PC-9 (cell line): ENCODE results near the gene ICOSLG. TPM values are rescaled to one million over a fixed set of nuclear protein-coding genes. Genes with fewer than 3 reads are reported as not detected.

Experiments used
- BruUV-seq: library from RNA; stranded (reverse); fragments of 400-500 nt; replicated peaks from 2 replicates; lab custom pipeline; 2021; lab: Mats Ljungman, UMichigan
- CTCF ChIA-PET: fragments of 300-600 bp; sonication (Branson Sonifier 250); formaldehyde crosslinking; loops from one replicate; lab custom pipeline; 2022; ENCODE audit warnings: antibody characterized with exemption; lab: Charles Lee
- POLR2A ChIA-PET: fragments of 300-600 bp; sonication (Branson Sonifier 250); formaldehyde crosslinking; loops from one replicate; lab custom pipeline; 2022; ENCODE audit warnings: antibody characterized with exemption; ENCODE audit not compliant: unreplicated experiment; lab: Charles Lee
- DNase-seq, 2 experiments: peaks; one replicate each; pipeline versions ENCODE4 v3.0.0 to v3.0.0-alpha.2; 2015 to 2022; ENCODE audit warnings: mixed read lengths in 1 of 2
- H2AFZ ChIP-seq: fragments of 200-600 bp; sonication (generic); 2 replicates; pipeline ENCODE4 v1.8.1; 2017; ENCODE audit warnings: antibody characterized with exemption
- H3F3A ChIP-seq: fragments of 200-600 bp; sonication (generic); 2 replicates; pipeline ENCODE4 v1.8.1; 2017; ENCODE audit warnings: antibody characterized with exemption, mild to moderate bottlenecking, low read depth; ENCODE audit not compliant: insufficient read depth
- H3K27ac ChIP-seq: fragments of 200-600 bp; sonication (generic); 2 replicates; pipeline ENCODE4 v1.6.1; 2016; ENCODE audit warnings: mixed run types
- H3K27me3 ChIP-seq: fragments of 200-600 bp; sonication (generic); 2 replicates; pipeline ENCODE4 v1.6.1; 2016; ENCODE audit warnings: low read depth, mixed run types; ENCODE audit not compliant: insufficient read depth
- H3K36me3 ChIP-seq: fragments of 200-600 bp; sonication (generic); 2 replicates; pipeline ENCODE4 v1.6.1; 2016; ENCODE audit warnings: low read depth, mixed run types
- H3K4me1 ChIP-seq: fragments of 200-600 bp; sonication (generic); replicated peaks from 2 replicates; pipeline ENCODE4 v1.6.1; 2016; ENCODE audit warnings: mixed run types; ENCODE audit not compliant: insufficient read depth
- H3K4me2 ChIP-seq: fragments of 200-600 bp; sonication (generic); 2 replicates; pipeline ENCODE4 v1.6.1; 2017; ENCODE audit warnings: mixed run types
- H3K4me3 ChIP-seq: fragments of 200-600 bp; sonication (generic); 2 replicates; pipeline ENCODE4 v1.6.1; 2016; ENCODE audit warnings: mixed run types
- H3K79me2 ChIP-seq: fragments of 200-600 bp; sonication (generic); 2 replicates; pipeline ENCODE4 v1.6.1; 2017; ENCODE audit warnings: low read depth, mixed run types
- H3K9me2 ChIP-seq: fragments of 200-600 bp; sonication (generic); 2 replicates; pipeline ENCODE4 v1.8.1; 2017; ENCODE audit warnings: mild to moderate bottlenecking; ENCODE audit not compliant: insufficient read depth
- H3K9me3 ChIP-seq: fragments of 200-600 bp; sonication (generic); 2 replicates; pipeline ENCODE4 v1.8.1; 2016; ENCODE audit warnings: low read depth; ENCODE audit not compliant: insufficient read depth
- H4K20me1 ChIP-seq: fragments of 200-600 bp; sonication (generic); 2 replicates; pipeline ENCODE4 v1.8.1; 2017; ENCODE audit not compliant: insufficient read depth
- EZH2 ChIP-seq: fragments of 200-600 bp; sonication (generic); IDR thresholded peaks from 2 replicates; pipeline ENCODE4 v1.8.0; 2017; ENCODE audit warnings: antibody characterized with exemption, low read depth
- intact Hi-C: fragments of 100-400 bp; cut with micrococcal nuclease; formaldehyde crosslinking; loops from one replicate; pipeline ENCODE4 v1.10.0; 2022; ENCODE audit not compliant: unreplicated experiment
- total RNA-seq: library from RNA; stranded (reverse); gene quantifications from 2 replicates; pipeline ENCODE4 v1.2.3, GENCODE V29; 2021
- TF ChIP-seq, protein P1 (sequence below): fragments of 200-600 bp; sonication (generic); conservative IDR thresholded peaks from 2 replicates; pipeline ENCODE4 v1.6.1; 2017; ENCODE audit warnings: mixed run types, antibody characterized with exemption, mild to moderate bottlenecking, moderate library complexity

The ICOSLG gene
- total RNA-seq, 1 experiment from 2014 or later = 2.9 TPM

DNA sequence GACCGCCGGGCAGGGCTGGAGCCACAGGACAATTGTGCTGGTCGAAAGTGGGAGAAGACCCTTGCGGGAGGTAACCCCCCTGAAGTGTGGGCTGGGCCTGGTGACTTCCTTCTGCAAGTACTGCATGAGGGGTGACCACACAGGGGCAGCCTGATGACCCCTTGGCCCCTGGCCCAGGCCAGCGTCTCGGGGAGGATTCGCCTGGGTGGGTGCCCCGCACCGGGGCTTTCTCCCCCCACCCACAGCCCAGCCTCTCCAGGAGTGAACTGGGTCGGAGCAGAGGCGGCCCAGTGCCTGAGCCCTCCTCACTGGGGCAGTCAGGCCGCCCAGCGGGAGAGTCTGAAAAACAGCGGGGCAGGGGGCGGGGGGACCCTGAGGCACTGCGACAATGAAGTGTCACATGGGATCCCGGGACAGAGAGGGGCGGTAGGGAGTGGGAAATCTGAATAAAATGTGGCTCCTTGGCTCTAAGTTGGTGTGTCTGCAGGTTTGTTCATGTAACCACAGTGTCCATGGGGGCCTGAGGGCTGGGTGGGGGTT, 22.5 kb upstream of the ICOSLG start:
- TF ChIP-seq EZH2 = no peak
- TF ChIP-seq, protein P1, sequence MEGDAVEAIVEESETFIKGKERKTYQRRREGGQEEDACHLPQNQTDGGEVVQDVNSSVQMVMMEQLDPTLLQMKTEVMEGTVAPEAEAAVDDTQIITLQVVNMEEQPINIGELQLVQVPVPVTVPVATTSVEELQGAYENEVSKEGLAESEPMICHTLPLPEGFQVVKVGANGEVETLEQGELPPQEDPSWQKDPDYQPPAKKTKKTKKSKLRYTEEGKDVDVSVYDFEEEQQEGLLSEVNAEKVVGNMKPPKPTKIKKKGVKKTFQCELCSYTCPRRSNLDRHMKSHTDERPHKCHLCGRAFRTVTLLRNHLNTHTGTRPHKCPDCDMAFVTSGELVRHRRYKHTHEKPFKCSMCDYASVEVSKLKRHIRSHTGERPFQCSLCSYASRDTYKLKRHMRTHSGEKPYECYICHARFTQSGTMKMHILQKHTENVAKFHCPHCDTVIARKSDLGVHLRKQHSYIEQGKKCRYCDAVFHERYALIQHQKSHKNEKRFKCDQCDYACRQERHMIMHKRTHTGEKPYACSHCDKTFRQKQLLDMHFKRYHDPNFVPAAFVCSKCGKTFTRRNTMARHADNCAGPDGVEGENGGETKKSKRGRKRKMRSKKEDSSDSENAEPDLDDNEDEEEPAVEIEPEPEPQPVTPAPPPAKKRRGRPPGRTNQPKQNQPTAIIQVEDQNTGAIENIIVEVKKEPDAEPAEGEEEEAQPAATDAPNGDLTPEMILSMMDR = no peak
- H3K4me3 ChIP-seq = no peak overlapping the region
- no peaks in the 10 kb centered on the region for H3K27me3 ChIP-seq
- no peaks in the 10 kb centered on the region for H3K9me3 ChIP-seq
- no TSS peak for BruUV-seq
- H3K79me2 ChIP-seq = no peaks in the 10 kb centered on the region
- H4K20me1 ChIP-seq = no peaks in the 10 kb centered on the region
- H3K4me2 ChIP-seq = no peak overlapping the region
- no peaks in the 10 kb centered on the region for H3K36me3 ChIP-seq
- H3K9me2 ChIP-seq = no peaks in the 10 kb centered on the region
- H3F3A ChIP-seq = no peaks in the 10 kb centered on the region
- intact Hi-C loops = no loop called here
- ChIA-PET POLR2A (no interaction called here), CTCF (no interaction called here)
- no peak overlapping the region for H2AFZ ChIP-seq
- no peak for DNase-seq
- no peaks in the 10 kb centered on the region for H3K4me1 ChIP-seq
- no peak overlapping the region for H3K27ac ChIP-seq

DNA sequence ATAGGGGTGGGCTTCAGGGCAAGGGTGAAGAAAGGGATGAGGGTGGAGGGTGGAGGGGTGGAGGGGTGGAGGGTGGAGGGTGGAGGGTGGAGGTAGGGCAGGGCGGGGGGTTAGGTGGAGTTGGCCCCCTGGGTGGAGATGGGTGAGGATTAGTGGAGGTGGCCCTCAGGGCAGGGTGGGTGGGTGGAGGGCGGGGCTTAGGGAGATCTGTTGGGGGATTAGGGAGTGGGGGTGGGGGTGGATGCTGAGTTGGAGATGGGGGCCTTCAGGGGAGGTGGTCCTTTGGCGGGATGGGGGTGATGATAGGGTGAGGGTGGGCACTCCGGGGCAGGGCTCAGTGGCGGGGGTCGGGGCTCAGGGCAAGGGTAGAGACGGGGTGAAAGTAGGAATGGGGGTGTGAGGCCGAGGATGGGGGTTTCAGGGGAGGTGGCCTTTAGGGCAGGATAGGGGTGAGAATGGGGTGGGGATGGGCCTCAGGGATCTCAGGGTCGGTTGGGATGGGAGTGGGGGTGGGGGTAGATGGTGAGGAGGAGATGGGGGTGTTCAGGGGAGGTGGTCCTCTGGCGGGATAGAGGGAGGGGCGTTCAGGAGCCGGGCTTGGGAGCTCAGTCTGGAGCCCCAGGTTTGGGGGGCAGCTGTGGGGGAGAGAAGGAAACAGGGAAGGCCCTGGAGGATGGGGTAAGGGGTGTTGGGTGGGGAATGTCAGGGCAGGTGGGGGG, 21.8 kb upstream of the ICOSLG start:
- CTCF ChIA-PET = no interaction called here
- Histone ChIP-seq H2AFZ (no peak overlapping the region), H4K20me1 (no peaks in the 10 kb centered on the region), H3F3A (no peaks in the 10 kb centered on the region), H3K79me2 (no peaks in the 10 kb centered on the region), H3K4me1 (no peaks in the 10 kb centered on the region), H3K4me2 (no peak overlapping the region), H3K27me3 (no peaks in the 10 kb centered on the region), H3K27ac (no peak overlapping the region), H3K9me2 (no peaks in the 10 kb centered on the region), H3K4me3 (no peak overlapping the region), H3K9me3 (no peaks in the 10 kb centered on the region), H3K36me3 (no peaks in the 10 kb centered on the region)
- TF ChIP-seq EZH2 = no peak
- TF ChIP-seq, protein P1 = no peak
- no TSS peak for BruUV-seq
- POLR2A ChIA-PET = no interaction called here
- intact Hi-C loops = no loop called here
- no peak for DNase-seq

DNA sequence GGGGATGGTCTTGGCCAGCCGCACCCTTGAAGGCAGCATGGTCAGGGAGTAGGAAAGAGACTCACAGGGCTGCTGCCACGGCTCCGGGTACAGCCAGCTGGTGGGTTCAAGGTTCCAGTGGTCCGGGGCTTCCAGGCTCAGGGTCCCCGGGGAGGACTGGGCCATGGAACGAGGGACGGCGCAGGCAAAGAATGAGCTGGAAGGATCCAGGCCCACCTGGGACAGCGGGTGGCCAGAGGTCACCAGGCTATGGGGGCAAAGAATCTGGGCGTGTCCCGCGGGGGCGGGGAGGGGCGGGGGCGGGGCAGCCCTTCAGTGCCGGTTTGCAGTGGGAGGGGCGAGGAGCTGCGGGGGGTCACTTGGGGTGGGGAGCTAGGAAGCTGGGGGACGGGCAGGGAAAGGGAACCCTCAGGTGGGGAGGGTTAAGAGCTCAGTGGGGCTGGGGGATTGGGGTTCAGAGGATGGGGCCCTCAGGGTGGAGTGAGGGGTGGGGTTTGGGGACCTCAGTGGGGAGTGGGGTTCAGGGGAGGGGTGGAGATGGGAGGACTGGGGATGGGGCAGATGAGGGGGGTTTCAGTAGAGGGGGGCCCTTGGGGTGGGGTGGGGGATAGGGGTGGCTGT, 21.0 kb upstream of the ICOSLG start, which contains the start of gene DNMT3L:
TSS of gene DNMT3L (minus strand) at position 223 of the 621 bp plus-strand sequence. CDS start 638 bp downstream, outside the sequence.
- H3K4me1 ChIP-seq = peaks cover 2% of the 10 kb centered on the region
- no peak within 1 kb of the TSS for H3K27ac ChIP-seq
- intact Hi-C loops = no loop called here
- H3K4me2 ChIP-seq = no peak within 1 kb of the TSS
- no TSS peak for BruUV-seq
- H3K4me3 ChIP-seq = no peak within 1 kb of the TSS
- no peaks in the 10 kb centered on the region for H3K9me3 ChIP-seq
- H3K36me3 ChIP-seq = no peaks in the 10 kb centered on the region
- H2AFZ ChIP-seq = no peak within 1 kb of the TSS
- no peaks in the 10 kb centered on the region for H3K79me2 ChIP-seq
- DNase-seq = no peak
- no peaks in the 10 kb centered on the region for H4K20me1 ChIP-seq
- H3F3A ChIP-seq = no peaks in the 10 kb centered on the region
- no peaks in the 10 kb centered on the region for H3K9me2 ChIP-seq
- CTCF ChIA-PET = no interaction called here
- POLR2A ChIA-PET = no interaction called here
- TF ChIP-seq EZH2 = no peak
- TF ChIP-seq, protein P1 = no peak
- H3K27me3 ChIP-seq = no peaks in the 10 kb centered on the region
